Measurements from ENCODE around the gene PGLYRP4.

DNA sequence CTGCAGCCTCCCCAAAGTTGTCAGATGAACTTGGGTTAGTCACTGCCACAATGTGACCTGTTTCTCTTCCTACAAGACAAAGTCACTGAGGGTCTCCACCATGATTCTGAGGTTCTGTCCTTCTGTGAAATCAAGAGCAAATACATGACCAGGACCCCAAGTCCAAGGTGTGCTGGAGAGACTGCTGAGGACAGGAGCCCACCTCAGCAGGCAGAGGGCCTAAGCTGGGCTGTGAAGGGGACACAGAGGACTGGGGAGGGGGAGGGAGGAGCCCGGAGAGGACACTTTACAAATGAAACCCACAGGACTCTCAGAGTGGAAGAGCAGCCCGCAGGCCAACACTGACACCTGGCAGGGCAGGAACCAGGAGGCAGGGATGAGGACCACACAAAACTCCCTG, 39.2 kb downstream of the PGLYRP4 start:
- TF ChIP-seq, protein P1, sequence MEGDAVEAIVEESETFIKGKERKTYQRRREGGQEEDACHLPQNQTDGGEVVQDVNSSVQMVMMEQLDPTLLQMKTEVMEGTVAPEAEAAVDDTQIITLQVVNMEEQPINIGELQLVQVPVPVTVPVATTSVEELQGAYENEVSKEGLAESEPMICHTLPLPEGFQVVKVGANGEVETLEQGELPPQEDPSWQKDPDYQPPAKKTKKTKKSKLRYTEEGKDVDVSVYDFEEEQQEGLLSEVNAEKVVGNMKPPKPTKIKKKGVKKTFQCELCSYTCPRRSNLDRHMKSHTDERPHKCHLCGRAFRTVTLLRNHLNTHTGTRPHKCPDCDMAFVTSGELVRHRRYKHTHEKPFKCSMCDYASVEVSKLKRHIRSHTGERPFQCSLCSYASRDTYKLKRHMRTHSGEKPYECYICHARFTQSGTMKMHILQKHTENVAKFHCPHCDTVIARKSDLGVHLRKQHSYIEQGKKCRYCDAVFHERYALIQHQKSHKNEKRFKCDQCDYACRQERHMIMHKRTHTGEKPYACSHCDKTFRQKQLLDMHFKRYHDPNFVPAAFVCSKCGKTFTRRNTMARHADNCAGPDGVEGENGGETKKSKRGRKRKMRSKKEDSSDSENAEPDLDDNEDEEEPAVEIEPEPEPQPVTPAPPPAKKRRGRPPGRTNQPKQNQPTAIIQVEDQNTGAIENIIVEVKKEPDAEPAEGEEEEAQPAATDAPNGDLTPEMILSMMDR (conservative IDR thresholded peaks at IDR 0.05): no peak
- TF ChIP-seq EZH2 (IDR thresholded peaks at IDR 0.05; ENCODE audit: low read depth): no peak

Data from PC-9 (cell line).